Smooth muscle cell (in vitro differentiated cells): Measurements from ENCODE around the gene SEMA5B. TPM values are rescaled to one million over a fixed set of nuclear protein-coding genes. Genes with fewer than 3 reads are reported as not detected.
A peak's percentile ranks its signal among the peaks of the same experiment; 100 is the strongest.

Source experiments
- DNase-seq: peaks from one replicate; lab custom pipeline; 2025; ENCODE audit not compliant: unreplicated experiment; lab: John Stamatoyannopoulos, UW
- H2AFZ ChIP-seq: fragments of 200-600 bp; sonication (generic); 2 replicates; pipeline ENCODE4 v1.6.0; 2016; ENCODE audit warnings: antibody characterized with exemption, low read depth, mild to moderate bottlenecking
- H3F3A ChIP-seq: fragments of 200-600 bp; sonication (generic); 2 replicates; pipeline ENCODE4 v1.6.0; 2017; ENCODE audit warnings: antibody characterized with exemption, low read depth
- H3K27ac ChIP-seq: fragments of 200-600 bp; sonication (generic); 2 replicates; pipeline ENCODE4 v1.5.1; 2016; ENCODE audit warnings: low read depth, mild to moderate bottlenecking
- H3K27me3 ChIP-seq: fragments of 200-600 bp; sonication (generic); 2 replicates; pipeline ENCODE4 v1.6.1; 2016; ENCODE audit warnings: low read depth, mild to moderate bottlenecking
- H3K36me3 ChIP-seq: fragments of 200-600 bp; sonication (generic); 2 replicates; pipeline ENCODE4 v1.5.1; 2016; ENCODE audit warnings: low read depth
- H3K4me1 ChIP-seq: fragments of 200-600 bp; sonication (generic); 2 replicates; pipeline ENCODE4 v1.5.1; 2016; ENCODE audit warnings: low read depth
- H3K4me2 ChIP-seq: fragments of 200-600 bp; sonication (generic); 2 replicates; pipeline ENCODE4 v1.6.0; 2016; ENCODE audit warnings: mild to moderate bottlenecking
- H3K4me3 ChIP-seq: fragments of 200-600 bp; sonication (generic); 2 replicates; pipeline ENCODE4 v1.5.1; 2016; ENCODE audit warnings: mild to moderate bottlenecking
- H3K79me2 ChIP-seq: fragments of 200-600 bp; sonication (generic); 2 replicates; pipeline ENCODE4 v1.6.0; 2016; ENCODE audit warnings: low read depth, mild to moderate bottlenecking
- H3K9ac ChIP-seq: fragments of 200-600 bp; sonication (generic); 2 replicates; pipeline ENCODE4 v1.6.0; 2016; ENCODE audit warnings: low read depth
- H3K9me3 ChIP-seq: fragments of 200-600 bp; sonication (generic); replicated peaks from 2 replicates; pipeline ENCODE4 v1.5.1; 2016; ENCODE audit warnings: low read depth
- H4K20me1 ChIP-seq: fragments of 200-600 bp; sonication (generic); 2 replicates; pipeline ENCODE4 v1.6.0; 2016; ENCODE audit warnings: low read depth
- WGBS: methylation state at CpG from one replicate; pipeline ENCODE4 v1.1.7; 2016; ENCODE audit warnings: low lambda C conversion rate; 5-methylcytosine and 5-hydroxymethylcytosine counted together
- polyA plus RNA-seq: library from polyadenylated mRNA; unstranded; fragments of >200 nt; fragmentation: Nextera tagmentation; extraction: Ambion mirVana; gene quantifications from 2 replicates; pipeline ENCODE4 v1.2.1, GENCODE V29; 2016
- total RNA-seq: library from RNA; depleted of rRNA; stranded (reverse); fragments of >200 nt; gene quantifications from 2 replicates; pipeline ENCODE4 v1.2.3, GENCODE V29; 2014
- TF ChIP-seq, protein P1 (sequence below): fragments of 200-600 bp; sonication (generic); IDR thresholded peaks from 2 replicates; pipeline ENCODE4 v1.5.1; 2017; ENCODE audit warnings: borderline replicate concordance, mild to moderate bottlenecking, antibody characterized with exemption; ENCODE audit not compliant: insufficient read depth, poor library complexity, severe bottlenecking

The SEMA5B gene
- total and polyA plus RNA-seq, 2 experiments from 2014 or later: not detected

DNA sequence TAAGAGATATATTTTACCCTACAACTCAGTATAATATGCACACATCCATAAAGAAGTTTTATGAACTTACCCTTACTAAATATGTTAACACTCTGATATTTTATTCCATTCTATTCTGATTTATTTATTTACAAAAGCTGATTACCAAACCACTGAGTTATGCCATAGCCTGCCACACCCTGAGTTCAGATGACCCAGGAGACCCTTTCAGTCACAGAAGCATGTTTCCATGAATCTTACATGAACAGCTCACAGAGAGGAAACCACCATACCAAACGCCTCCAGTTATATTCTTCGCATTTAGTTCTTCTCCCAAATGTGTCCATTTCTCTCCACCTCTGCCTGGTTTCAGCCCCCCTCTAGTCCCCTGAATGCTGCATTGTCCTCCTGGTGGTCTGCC, 103.5 kb downstream of the SEMA5B start:
- peaks cover 45% of the 10 kb centered on the region for H3K27me3 ChIP-seq
- no peaks in the 10 kb centered on the region for H3F3A ChIP-seq
- 93% methylated on average over 2 of the region's 2 CpGs for WGBS
- TF ChIP-seq, protein P1, sequence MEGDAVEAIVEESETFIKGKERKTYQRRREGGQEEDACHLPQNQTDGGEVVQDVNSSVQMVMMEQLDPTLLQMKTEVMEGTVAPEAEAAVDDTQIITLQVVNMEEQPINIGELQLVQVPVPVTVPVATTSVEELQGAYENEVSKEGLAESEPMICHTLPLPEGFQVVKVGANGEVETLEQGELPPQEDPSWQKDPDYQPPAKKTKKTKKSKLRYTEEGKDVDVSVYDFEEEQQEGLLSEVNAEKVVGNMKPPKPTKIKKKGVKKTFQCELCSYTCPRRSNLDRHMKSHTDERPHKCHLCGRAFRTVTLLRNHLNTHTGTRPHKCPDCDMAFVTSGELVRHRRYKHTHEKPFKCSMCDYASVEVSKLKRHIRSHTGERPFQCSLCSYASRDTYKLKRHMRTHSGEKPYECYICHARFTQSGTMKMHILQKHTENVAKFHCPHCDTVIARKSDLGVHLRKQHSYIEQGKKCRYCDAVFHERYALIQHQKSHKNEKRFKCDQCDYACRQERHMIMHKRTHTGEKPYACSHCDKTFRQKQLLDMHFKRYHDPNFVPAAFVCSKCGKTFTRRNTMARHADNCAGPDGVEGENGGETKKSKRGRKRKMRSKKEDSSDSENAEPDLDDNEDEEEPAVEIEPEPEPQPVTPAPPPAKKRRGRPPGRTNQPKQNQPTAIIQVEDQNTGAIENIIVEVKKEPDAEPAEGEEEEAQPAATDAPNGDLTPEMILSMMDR: no peak
- H4K20me1 ChIP-seq: no peaks in the 10 kb centered on the region
- DNase-seq: no peak
- no peak overlapping the region for H3K4me3 ChIP-seq
- H3K9me3 ChIP-seq: no peaks in the 10 kb centered on the region
- H3K27ac ChIP-seq: no peak overlapping the region
- no peaks in the 10 kb centered on the region for H3K36me3 ChIP-seq
- H2AFZ ChIP-seq: no peak overlapping the region
- H3K79me2 ChIP-seq: no peaks in the 10 kb centered on the region
- no peak overlapping the region for H3K9ac ChIP-seq
- H3K4me1 ChIP-seq: peaks cover 8% of the 10 kb centered on the region
- no peak overlapping the region for H3K4me2 ChIP-seq

- Histone ChIP-seq H3F3A (no peaks in the 10 kb centered on the region), H4K20me1 (no peaks in the 10 kb centered on the region), H3K9ac (no peak overlapping the region), H3K27me3 (peaks cover 45% of the 10 kb centered on the region), H3K27ac (no peak overlapping the region), H3K4me2 (no peak overlapping the region), H3K36me3 (no peaks in the 10 kb centered on the region), H3K9me3 (no peaks in the 10 kb centered on the region), H3K79me2 (no peaks in the 10 kb centered on the region), H3K4me3 (no peak overlapping the region), H3K4me1 (peaks cover 8% of the 10 kb centered on the region), H2AFZ (no peak overlapping the region)
- WGBS: 72% methylated on average over 6 of the region's 6 CpGs
- TF ChIP-seq, protein P1: no peak
- no peak for DNase-seq
Observed at GRCh38 chr3:122923611-122924010, 104.0 kb downstream of the SEMA5B start.

DNA sequence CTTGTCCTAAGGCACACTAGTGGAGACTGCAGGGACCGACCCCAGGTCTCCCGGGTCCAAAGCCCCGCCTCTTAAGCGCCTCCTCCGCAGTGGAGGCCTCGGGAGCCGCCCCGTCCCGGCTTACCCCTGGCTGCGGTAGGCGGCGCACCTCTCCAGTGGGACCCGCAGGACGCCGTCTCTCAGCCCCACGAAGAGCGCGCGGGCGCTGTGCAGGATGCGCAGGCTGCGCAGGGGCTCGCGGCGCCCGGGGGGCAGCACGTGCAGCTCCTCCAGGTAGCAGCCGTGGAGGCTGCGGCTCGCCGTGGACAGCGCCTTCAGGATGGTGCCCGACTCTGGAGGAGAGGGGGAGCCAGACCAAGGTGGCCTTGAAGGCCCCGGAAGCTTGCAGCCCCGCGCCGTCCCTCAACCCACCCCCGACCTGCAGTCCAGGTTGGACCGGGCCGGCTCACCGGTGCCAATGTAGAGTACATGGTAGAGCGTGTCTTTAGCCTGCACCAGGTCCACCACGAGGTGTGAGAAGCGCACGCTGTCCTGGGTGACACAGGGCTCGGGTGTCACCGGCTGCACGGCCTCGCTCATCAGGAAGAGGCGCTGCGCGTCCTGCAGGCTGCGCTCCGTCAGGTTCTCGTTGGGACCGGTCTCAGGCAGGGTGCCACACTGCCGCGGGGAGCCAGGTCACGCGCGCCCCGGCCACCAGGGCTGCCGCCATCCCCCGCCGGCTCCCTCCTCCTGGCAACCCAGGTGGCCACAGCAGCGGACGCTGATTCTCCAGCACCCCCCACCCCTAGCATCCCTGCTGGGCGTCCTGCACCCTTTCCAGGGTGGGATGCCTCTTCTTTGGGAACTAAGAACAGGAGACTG, 105.5 kb downstream of the SEMA5B start:
- H3F3A ChIP-seq: no peaks in the 10 kb centered on the region
- H3K4me1 ChIP-seq: peaks cover 8% of the 10 kb centered on the region
- H2AFZ ChIP-seq: no peak overlapping the region
- no peaks in the 10 kb centered on the region for H4K20me1 ChIP-seq
- peak overlapping the region; percentile 23 for H3K4me3 ChIP-seq
- TF ChIP-seq, protein P1: no peak
- H3K27ac ChIP-seq: no peak overlapping the region
- H3K27me3 ChIP-seq: peaks cover 45% of the 10 kb centered on the region
- H3K79me2 ChIP-seq: no peaks in the 10 kb centered on the region
- peak overlapping the region; percentile 59 for H3K4me2 ChIP-seq
- WGBS: 11% methylated on average over 64 of the region's 68 CpGs
- H3K36me3 ChIP-seq: no peaks in the 10 kb centered on the region
- no peak for DNase-seq
- no peaks in the 10 kb centered on the region for H3K9me3 ChIP-seq
- H3K9ac ChIP-seq: no peak overlapping the region

- H3F3A ChIP-seq: no peaks in the 10 kb centered on the region
- no peak for DNase-seq
- no peak overlapping the region for H2AFZ ChIP-seq
- H3K9me3 ChIP-seq: no peaks in the 10 kb centered on the region
- WGBS: 81% methylated on average over 6 of the region's 6 CpGs
- H3K9ac ChIP-seq: no peak overlapping the region
- no peak overlapping the region for H3K4me3 ChIP-seq
- no peaks in the 10 kb centered on the region for H3K79me2 ChIP-seq
- peaks cover 8% of the 10 kb centered on the region for H3K4me1 ChIP-seq
- no peak overlapping the region for H3K4me2 ChIP-seq
- peaks cover 45% of the 10 kb centered on the region for H3K27me3 ChIP-seq
- H4K20me1 ChIP-seq: no peaks in the 10 kb centered on the region
- TF ChIP-seq, protein P1: no peak
- no peak overlapping the region for H3K27ac ChIP-seq
- H3K36me3 ChIP-seq: no peaks in the 10 kb centered on the region
Observed at GRCh38 chr3:122920986-122921385, 106.6 kb downstream of the SEMA5B start.
